BE2C (cell line): ENCODE results near the gene SLC26A5.

Experiments used
- DNase-seq: peaks from one replicate; pipeline ENCODE4 v3.0.0-alpha.2; 2020
- H3K27me3 ChIP-seq: fragments of 250-450 bp; sonication (Bioruptor Pico); 2 replicates; pipeline ENCODE4 v1.5.1; 2020; ENCODE audit warnings: mild to moderate bottlenecking
- H3K36me3 ChIP-seq: fragments of 250-450 bp; sonication (Bioruptor Pico); 2 replicates; pipeline ENCODE4 v1.5.1; 2020; ENCODE audit warnings: mild to moderate bottlenecking
- H3K4me1 ChIP-seq: fragments of 250-450 bp; sonication (Bioruptor Pico); 2 replicates; pipeline ENCODE4 v1.5.1; 2020
- H3K4me3 ChIP-seq: 2 replicates; pipeline ENCODE4 v1.5.1; 2011; ENCODE audit warnings: low read depth, low read length
- H3K9me3 ChIP-seq: fragments of 250-450 bp; sonication (Bioruptor Pico); 2 replicates; pipeline ENCODE4 v1.5.1; 2020
- CTCF ChIP-seq: IDR thresholded peaks from 2 replicates; pipeline ENCODE4 v1.5.1; 2012; ENCODE audit warnings: mild to moderate bottlenecking, low read depth, low read length

Gene SLC26A5

GRCh38 chr7:103336761-103337160 is 109.2 kb downstream of the SLC26A5 start:
- H3K9me3 ChIP-seq, result no peaks in the 10 kb centered on the region
- no peak for DNase-seq
- H3K27me3 ChIP-seq, result no peaks in the 10 kb centered on the region
- H3K36me3 ChIP-seq, result peaks cover 81% of the 10 kb centered on the region
- no peaks in the 10 kb centered on the region for H3K4me1 ChIP-seq
- no peak for TF ChIP-seq CTCF
- no peak overlapping the region for H3K4me3 ChIP-seq

- H3K36me3 ChIP-seq, result peaks cover 85% of the 10 kb centered on the region
These were observed 120.3 kb downstream of the SLC26A5 start for GRCh38 chr7:103325744-103326143.

More at GRCh38 chr7:103325744-103326143, 120.3 kb downstream of the SLC26A5 start:
- Histone ChIP-seq H3K4me3 (no peak overlapping the region), H3K9me3 (no peaks in the 10 kb centered on the region), H3K4me1 (no peaks in the 10 kb centered on the region), H3K27me3 (no peaks in the 10 kb centered on the region)
- TF ChIP-seq CTCF, result no peak
- no peak for DNase-seq
